Gastroesophageal sphincter (tissue), 3 donors: ENCODE measurements around the gene MTMR2.

Experiments
- CTCF ChIP-seq, 4 experiments: fragments of 200-600 bp in 2 of 4; fragments of 450-650 bp in 2 of 4; sonication (generic) in 1 of 4; IDR thresholded peaks; one replicate each; pipeline ENCODE4 v1.5.1; 2017 to 2019; ENCODE audit warnings: antibody characterized with exemption in 4 of 4, mild to moderate bottlenecking in 2 of 4, moderate library complexity in 2 of 4
- EP300 ChIP-seq: sonication (generic); formaldehyde crosslinking; IDR thresholded peaks from one replicate; pipeline ENCODE4 v1.6.1; 2017; ENCODE audit warnings: antibody characterized with exemption, mild to moderate bottlenecking
- POLR2A ChIP-seq, 2 donors: fragments of 450-650 bp; IDR thresholded peaks; one replicate each; pipeline ENCODE4 v1.6.1; 2017; ENCODE audit warnings: antibody characterized with exemption in 2 of 2, mild to moderate bottlenecking in 2 of 2, moderate library complexity in 1 of 2
- POLR2AphosphoS5 ChIP-seq: sonication (generic); formaldehyde crosslinking; IDR thresholded peaks from one replicate; pipeline ENCODE4 v1.6.1; 2017; ENCODE audit warnings: antibody characterized with exemption

- TF ChIP-seq EP300 (no peak), CTCF (IDR thresholded peaks at IDR 0.05) (no peak), POLR2A (IDR thresholded peaks at IDR 0.05) (no peak), POLR2AphosphoS5 (no peak)
Measured at GRCh38 chr11:95805869-95806268, 118.0 kb downstream of the MTMR2 start.
